T-helper 1 cell treated with Interleukin-12 subunit alpha and Interleukin-12 subunit beta and Interleukin-4 antibody, amounts not matched to agents 30 μg/mL and 1 μg/mL, for 36 hours (primary cell): ENCODE measurements around the gene TSPOAP1.
A peak's percentile ranks its signal among the peaks of the same experiment; 100 is the strongest.

Source experiments
- H3K27ac Mint-ChIP-seq: one replicate; pipeline ENCODE4 v1.8.0; 2021; ENCODE audit warnings: mild to moderate bottlenecking, mixed read lengths
- H3K27me3 Mint-ChIP-seq: one replicate; pipeline ENCODE4 v1.8.0; 2021; ENCODE audit warnings: low read depth, mixed read lengths
- H3K36me3 Mint-ChIP-seq: one replicate; pipeline ENCODE4 v1.8.0; 2021; ENCODE audit warnings: low read depth, mixed read lengths
- H3K4me1 Mint-ChIP-seq: one replicate; pipeline ENCODE4 v1.8.0; 2021; ENCODE audit warnings: low read depth, mixed read lengths
- H3K4me3 Mint-ChIP-seq: one replicate; pipeline ENCODE4 v1.8.0; 2021; ENCODE audit warnings: mild to moderate bottlenecking, moderate library complexity, mixed read lengths
- H3K9me3 Mint-ChIP-seq: one replicate; pipeline ENCODE4 v1.8.0; 2021; ENCODE audit warnings: mixed read lengths

Gene TSPOAP1

DNA sequence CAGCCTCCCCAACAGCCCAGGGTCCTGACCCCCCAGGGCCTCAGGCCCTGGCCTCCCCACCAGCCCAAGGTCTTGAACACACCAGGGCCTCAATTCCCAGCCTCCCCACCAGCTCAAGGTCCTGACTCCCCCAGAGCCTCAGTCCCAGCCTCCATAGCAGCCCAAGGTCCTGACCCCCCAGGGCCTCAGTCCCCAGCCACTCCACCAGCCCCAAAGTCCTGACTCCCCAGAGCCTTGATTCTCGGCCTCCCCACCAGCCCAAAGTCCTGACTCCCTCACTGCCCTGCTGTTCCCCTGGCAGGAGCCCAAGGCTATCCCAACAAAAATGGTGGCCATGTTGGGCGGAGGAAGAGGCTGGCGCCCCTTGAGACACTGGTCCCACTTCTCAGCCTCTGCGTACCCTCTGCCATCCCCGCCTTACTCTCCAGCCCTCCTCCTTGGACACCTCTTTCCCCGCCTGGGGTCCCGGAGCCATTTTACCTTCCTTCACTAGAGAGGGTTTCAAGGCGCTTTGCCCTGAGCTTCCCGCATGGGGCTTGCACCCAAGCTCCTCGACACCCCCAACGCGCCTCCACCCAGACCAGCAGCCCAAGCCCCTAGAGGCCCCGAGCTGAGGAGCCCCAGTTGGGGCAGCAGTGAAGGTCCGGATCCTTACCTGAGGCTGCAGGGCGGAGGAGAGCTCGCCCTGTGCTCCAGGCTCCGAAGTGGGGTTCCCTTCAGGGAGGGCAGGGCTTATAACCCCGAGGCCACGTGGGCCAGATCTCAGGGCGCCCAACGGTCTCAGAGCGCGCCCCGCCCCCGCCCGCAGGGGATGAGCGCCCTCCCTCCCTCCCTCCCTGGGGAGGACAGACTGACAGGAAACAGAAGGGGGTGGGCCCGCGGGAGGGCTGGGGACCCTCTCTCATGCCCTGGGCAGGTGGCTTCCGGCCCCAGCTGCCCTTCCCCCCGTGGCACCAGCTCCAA, 3.5 kb upstream of the TSPOAP1 start:
- Mint-ChIP-seq H3K27me3 (peaks cover 6% of the 10 kb centered on the region), H3K9me3 (no peaks in the 10 kb centered on the region), H3K4me1 (peaks cover 61% of the 10 kb centered on the region), H3K36me3 (peaks cover 38% of the 10 kb centered on the region), H3K4me3 (peak overlapping the region; percentile 99), H3K27ac (peak overlapping the region; percentile 95)

DNA sequence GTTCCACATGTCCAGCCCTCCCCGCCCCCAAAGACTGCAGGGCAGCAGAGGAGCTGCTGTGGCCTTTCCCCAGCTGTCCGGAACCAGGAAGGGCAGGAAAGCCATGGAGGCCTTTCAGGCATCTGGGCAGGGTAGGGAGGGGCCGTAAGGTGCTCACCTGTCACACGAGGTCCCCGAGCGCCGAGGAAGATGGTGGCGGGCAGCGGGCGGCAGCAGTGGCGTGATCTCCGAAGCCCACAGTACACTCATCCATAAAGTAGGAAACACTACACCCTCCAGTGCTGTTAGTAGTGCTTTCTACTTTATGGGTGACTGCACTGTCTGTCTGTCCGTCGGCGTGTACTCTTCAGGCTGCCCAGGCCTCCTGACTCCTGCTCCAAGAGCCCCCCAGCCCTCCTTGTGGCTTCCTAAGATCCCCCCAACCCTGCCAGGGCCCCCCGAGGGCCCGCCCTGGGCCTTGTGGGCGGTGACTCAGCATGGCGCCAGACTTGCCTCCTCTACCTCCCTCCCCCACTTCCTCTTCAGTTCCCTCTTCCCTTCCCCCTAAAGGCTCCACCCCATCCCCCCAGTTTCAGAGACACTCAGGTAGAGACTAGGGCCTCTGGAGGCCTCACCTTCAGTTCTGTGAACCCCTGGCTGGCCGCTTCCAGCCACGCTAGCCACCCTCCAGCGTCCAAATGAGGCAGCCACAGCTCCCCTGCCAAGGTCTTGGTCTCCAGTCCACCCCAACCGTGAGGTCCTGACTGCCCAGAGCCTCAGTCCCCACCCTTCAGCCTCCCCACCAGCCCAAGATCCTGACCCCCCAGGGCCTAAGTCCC, 2.6 kb upstream of the TSPOAP1 start:
- Mint-ChIP-seq H3K9me3 (no peaks in the 10 kb centered on the region), H3K27me3 (peaks cover 6% of the 10 kb centered on the region), H3K4me1 (peaks cover 57% of the 10 kb centered on the region), H3K27ac (peak overlapping the region; percentile 91), H3K4me3 (peak overlapping the region; percentile 99), H3K36me3 (peaks cover 39% of the 10 kb centered on the region)

DNA sequence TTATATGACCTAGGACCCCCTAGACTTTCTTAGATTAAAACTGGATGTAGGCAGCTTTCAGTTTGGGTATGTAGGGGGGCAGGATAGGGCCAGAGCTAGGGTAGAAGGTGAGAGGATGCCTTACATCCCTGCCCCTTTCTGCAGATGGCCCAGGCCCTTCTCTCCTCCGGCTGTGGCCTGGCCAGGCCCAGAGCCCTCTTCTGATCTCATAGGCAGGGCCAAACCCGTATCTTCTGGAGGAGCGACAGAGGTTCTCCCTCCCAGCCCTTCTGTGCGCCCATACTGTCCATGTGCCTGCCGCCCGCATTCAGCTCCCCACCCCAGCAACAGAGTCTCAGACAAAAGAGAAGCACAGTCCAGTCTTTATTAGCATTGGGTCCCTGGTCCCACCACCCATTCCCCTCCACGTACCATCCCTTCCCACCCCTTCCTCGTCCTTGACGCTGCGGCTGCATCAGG, 2.0 kb upstream of the TSPOAP1 start:
- Mint-ChIP-seq H3K4me1 (peaks cover 54% of the 10 kb centered on the region), H3K9me3 (no peaks in the 10 kb centered on the region), H3K36me3 (peaks cover 42% of the 10 kb centered on the region), H3K27ac (peak overlapping the region; percentile 91), H3K27me3 (peaks cover 6% of the 10 kb centered on the region), H3K4me3 (peak overlapping the region; percentile 99)

DNA sequence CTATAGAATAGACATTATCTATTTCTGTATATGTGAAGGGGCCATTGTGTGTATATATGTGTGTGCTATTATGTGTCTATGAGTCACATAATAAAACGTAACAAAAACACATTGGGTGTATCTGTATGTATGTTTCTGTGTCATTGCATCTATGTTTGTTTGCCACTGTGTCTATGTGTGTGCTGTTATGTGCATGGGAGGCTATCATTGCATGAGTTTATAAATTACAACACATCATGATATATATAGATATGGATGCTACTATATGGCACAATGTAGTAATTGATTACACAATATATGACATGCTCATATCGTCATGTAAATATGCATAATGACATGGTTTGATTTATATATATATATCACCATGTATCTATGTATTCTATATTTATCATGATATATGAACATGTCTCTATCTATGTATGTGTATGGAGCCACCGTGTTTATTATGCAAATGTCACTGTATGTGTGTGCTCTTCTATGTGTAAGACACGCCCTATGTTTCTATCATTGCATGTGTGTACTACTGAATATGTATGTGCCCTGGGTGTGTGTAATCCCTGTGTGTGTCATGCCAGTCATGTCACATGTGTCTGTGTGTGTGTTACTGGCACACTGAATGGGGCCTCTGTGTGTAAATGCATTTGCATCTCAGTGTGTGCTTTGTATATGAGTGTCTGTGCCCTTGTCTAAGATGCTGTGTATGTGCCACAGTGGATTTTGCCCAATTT, 1.4 kb upstream of the TSPOAP1 start:
- Mint-ChIP-seq H3K4me1 (peaks cover 54% of the 10 kb centered on the region), H3K36me3 (peaks cover 42% of the 10 kb centered on the region), H3K27ac (peak overlapping the region; percentile 91), H3K4me3 (peak overlapping the region; percentile 99), H3K27me3 (peaks cover 6% of the 10 kb centered on the region), H3K9me3 (no peaks in the 10 kb centered on the region)

DNA sequence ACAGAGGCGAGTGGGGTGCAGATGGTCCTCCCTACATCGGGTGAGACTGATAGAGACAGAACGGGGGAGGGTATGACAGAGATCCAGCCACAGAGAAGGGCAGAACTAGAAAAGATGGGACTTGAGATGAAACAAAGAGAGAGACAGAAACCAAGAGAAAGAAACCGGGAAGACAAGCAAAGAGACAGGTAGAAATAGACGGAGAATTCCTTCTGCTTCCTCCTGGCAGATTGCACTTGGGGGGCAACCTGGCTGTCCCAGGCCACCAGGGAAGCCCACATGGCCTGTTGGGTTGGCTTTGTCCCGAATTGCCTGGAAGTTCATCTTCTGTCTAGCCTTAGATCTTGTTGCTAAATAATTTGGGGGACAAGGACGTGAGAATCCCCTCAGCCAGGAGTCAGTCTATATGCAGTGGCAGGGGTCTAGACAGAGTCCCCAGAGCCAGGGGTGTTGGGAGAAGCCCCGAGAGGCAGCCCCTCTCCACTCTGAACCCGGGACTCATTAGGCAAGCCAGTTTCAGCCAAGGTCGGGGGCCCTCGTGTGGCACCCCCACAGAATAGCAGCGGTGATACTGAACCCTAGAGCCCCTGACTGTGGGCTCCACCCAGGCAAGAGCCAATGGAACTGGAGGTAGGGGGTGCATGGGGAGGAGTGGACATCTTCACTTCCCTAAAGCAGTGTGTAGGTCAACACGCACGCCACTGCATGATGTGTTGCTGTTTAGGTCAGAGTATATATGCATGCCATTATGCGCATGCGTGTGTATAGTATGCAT, 627 bp upstream of the TSPOAP1 start:
- H3K27ac Mint-ChIP-seq, result peak overlapping the region; percentile 91

DNA sequence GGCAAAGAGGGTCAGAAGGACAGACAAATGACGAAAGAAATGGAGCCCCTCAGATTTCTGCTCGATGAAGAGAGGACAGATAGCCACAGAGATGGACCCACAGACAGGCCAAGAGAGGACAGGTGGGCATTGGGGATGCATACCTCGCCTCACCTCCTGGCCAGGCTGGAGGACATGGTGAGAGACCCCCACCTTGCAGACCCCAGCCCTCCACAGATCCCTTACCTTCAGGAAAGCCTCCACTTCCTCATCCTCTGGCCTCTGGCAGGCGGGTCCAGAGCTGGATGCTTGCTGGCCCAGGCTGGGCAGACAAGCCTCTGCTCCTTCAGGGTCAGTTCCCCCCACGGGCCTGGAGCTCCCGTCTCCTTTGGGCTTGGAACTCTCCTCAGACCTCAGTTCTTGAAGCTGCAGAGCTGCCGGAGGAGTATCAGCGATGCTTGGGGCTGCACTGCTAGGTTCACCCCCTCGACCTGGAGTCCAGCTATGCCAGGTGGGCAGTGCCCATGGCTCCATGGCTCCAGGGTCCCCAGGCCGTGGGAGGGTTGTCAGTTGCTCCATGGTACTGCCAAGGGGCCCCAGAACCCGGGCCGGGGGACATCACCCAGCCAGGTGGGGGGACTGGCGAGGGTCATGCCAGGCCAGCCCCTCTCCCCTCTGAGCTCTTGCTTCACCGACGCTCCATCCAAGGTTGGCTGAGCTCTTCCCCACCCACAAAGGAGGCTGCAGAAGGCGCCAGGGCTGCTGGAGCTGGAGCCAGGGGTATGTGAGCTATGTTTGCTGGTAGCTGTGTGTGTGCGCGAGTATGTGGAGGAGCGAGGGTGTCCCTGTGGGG, 1.0 kb downstream of the TSPOAP1 start:
- Mint-ChIP-seq H3K4me1 (peaks cover 44% of the 10 kb centered on the region), H3K27me3 (peaks cover 6% of the 10 kb centered on the region), H3K9me3 (no peaks in the 10 kb centered on the region), H3K36me3 (peaks cover 46% of the 10 kb centered on the region), H3K27ac (peak overlapping the region; percentile 91), H3K4me3 (peak overlapping the region; percentile 99)

More for the DNA sequence above, 627 bp upstream of the TSPOAP1 start:
- Mint-ChIP-seq H3K4me1 (peaks cover 46% of the 10 kb centered on the region), H3K9me3 (no peaks in the 10 kb centered on the region), H3K4me3 (peak overlapping the region; percentile 99), H3K27me3 (peaks cover 6% of the 10 kb centered on the region), H3K36me3 (peaks cover 40% of the 10 kb centered on the region)

DNA sequence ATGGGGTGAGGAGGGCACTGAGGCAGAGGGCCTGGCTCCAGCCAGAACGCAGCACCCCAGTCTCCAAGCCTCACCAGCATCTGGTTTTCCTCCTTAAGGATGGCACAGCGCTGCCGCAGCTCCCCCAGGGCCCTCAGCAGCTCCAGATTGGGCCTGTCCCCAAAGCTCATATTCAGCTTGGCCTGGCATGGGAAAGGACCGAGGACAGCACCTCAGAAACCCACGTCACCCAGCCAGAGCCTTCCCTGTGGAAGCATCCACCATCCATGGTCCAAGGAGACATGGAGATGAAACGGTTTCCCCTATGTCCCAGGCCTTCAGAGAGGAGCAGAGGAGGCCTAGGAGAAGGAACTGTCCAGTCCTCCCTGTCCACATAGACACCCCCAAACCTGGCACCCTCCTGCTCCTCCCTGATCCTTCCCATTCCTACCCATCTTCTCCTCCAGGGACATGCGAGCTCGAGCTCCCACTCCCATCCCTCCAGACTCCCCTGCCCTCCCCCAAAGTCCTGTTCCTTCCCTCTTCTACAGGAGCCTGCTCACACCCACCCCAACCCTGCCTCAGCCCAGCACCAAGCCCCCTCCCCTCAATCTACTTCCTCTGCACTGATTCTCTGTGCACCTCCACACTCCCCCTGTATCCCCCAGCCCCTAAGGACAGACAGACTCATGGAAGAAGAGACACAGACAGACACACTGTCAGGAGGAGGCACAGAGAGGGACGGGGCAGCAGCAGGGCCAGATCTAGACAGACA, 1.8 kb downstream of the TSPOAP1 start:
- peaks cover 42% of the 10 kb centered on the region for H3K4me1 Mint-ChIP-seq
- H3K27me3 Mint-ChIP-seq, result peaks cover under 1% of the 10 kb centered on the region
- H3K27ac Mint-ChIP-seq, result peak overlapping the region; percentile 75
- peaks cover 45% of the 10 kb centered on the region for H3K36me3 Mint-ChIP-seq
- no peaks in the 10 kb centered on the region for H3K9me3 Mint-ChIP-seq
- peak overlapping the region; percentile 63 for H3K4me3 Mint-ChIP-seq

DNA sequence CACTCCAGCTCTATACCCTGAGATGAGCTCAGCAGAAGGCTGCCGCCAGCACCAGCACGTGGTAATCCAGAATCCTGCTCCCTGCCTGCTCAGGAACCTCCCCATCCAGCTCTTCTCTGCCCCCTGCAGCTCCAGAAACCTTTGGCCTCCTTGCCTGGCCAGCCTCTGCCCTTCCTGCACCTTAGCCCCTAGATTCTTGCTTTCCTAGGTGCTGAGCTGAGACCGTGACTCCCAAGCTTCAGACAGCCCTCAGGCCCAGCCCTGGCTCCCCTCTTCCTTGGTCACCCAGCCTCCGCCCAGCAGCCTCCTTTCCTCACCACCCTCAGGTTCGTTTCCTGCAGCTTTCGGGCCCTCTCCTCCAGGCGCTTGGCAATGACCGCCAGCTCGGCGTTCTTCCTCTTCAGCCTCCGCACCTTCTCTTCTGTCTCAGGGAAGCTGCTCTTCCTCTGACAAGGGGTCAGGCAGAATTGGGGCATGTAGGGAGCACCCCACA, 2.6 kb downstream of the TSPOAP1 start:
- Mint-ChIP-seq H3K9me3 (no peaks in the 10 kb centered on the region), H3K4me1 (peaks cover 43% of the 10 kb centered on the region), H3K4me3 (peak overlapping the region; percentile 21), H3K27ac (peak overlapping the region; percentile 56), H3K36me3 (peaks cover 41% of the 10 kb centered on the region), H3K27me3 (no peaks in the 10 kb centered on the region)

DNA sequence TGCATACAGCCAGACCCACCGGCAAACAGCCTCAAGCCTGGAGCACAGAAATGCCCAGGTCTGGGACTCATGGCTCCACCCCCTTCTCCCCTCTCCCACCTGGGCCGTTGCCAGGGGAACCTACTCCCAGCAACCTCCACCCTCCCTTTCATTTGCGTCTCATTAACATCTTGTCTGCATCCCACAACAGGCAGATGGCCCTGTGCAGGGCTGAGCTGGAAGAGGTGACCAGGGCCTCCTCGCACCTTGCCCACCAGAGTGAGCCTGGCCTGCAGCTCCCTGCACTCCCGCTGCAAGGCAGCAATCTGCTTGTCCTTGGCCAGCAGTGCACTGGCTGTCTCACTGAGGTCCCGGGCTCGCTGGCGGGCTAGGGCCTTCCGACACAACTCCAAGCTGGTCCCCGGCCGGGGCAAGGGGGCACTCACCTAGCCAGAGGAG, 3.3 kb downstream of the TSPOAP1 start:
- Mint-ChIP-seq H3K27ac (no peak overlapping the region), H3K27me3 (no peaks in the 10 kb centered on the region), H3K4me3 (no peak overlapping the region), H3K36me3 (peaks cover 37% of the 10 kb centered on the region), H3K4me1 (peaks cover 45% of the 10 kb centered on the region), H3K9me3 (no peaks in the 10 kb centered on the region)

DNA sequence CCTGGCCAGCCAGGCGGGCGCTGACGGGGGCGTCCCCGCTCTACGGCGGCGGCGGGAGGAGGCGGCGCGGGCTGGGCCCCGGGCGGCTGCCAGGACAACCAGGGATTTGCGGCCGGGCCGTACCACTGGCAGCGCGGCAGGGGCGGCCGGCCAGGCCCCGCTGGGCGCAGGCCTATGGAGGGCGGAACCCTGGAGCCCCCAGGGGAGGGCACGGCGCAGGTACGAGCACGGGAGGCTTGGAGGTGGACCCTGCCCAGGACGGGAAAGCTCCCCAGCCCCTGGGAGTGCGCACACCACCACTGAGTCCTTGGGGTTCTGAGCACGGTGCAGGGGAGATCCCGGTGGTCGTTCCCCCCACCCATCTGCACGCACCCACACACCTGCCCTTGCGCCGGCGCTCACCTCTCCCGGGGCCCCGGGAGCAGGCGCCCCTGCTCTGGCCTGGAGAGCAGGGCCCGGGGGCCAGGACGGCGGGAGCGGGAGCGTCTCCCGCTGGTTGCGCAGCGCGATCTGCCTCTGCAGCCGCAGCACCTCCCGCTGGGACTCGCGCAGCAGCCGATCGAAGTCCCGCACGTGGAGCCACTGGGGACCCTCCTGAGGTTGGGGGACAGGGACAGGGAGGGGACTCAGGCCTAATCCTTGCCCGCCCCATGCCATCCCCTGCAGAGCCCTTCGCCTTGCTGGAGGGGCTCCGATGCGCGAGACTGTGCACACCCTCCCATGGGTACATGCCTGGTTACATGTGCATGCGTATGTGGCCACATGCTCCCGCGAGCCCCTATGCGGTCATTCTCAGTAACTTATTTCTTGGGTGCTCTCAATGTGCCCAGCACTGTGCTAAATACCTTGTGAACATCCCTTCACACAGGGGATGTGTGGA, 3.9 kb downstream of the TSPOAP1 start:
- H3K27me3 Mint-ChIP-seq, result no peaks in the 10 kb centered on the region
- H3K4me3 Mint-ChIP-seq, result no peak overlapping the region
- H3K36me3 Mint-ChIP-seq, result peaks cover 35% of the 10 kb centered on the region
- no peak overlapping the region for H3K27ac Mint-ChIP-seq
- peaks cover 40% of the 10 kb centered on the region for H3K4me1 Mint-ChIP-seq
- no peaks in the 10 kb centered on the region for H3K9me3 Mint-ChIP-seq

DNA sequence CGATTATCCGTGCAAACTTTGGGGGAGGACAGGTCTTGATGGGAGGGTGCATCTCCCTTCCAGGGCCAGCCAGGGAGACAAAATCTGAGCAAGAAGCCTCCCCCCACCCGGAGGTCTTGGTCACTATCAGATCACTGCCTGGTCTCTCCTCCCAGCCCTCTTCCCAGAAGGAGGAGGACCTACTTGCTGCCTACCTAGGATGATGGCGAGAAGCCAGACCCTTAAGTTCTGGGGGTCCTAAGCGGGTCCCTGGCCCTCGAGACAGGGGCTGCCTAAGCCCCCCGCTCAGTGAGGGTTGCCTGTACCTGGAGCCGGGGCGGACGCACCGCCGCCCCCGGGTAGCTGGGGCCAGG, 4.6 kb downstream of the TSPOAP1 start:
- H3K4me1 Mint-ChIP-seq, result peaks cover 35% of the 10 kb centered on the region
- H3K4me3 Mint-ChIP-seq, result no peak overlapping the region
- no peaks in the 10 kb centered on the region for H3K27me3 Mint-ChIP-seq
- peak overlapping the region; percentile 50 for H3K27ac Mint-ChIP-seq
- peaks cover 35% of the 10 kb centered on the region for H3K36me3 Mint-ChIP-seq
- H3K9me3 Mint-ChIP-seq, result no peaks in the 10 kb centered on the region
